HG03159 (cell line): Measurements from ENCODE around the gene CD79A.
"Not testable (repeated sequence)": the region's sequence is repeated elsewhere in the genome, so short reads cannot be mapped to it uniquely, and the experiment has no call there.

Experiments
- ATAC-seq: cut with Tn5 transposase; IDR thresholded peaks from one replicate; pipeline ENCODE4 v1.9.1; 2021; ENCODE audit warnings: mild to moderate bottlenecking, moderate library complexity; ENCODE audit not compliant: unreplicated experiment

Gene CD79A

DNA sequence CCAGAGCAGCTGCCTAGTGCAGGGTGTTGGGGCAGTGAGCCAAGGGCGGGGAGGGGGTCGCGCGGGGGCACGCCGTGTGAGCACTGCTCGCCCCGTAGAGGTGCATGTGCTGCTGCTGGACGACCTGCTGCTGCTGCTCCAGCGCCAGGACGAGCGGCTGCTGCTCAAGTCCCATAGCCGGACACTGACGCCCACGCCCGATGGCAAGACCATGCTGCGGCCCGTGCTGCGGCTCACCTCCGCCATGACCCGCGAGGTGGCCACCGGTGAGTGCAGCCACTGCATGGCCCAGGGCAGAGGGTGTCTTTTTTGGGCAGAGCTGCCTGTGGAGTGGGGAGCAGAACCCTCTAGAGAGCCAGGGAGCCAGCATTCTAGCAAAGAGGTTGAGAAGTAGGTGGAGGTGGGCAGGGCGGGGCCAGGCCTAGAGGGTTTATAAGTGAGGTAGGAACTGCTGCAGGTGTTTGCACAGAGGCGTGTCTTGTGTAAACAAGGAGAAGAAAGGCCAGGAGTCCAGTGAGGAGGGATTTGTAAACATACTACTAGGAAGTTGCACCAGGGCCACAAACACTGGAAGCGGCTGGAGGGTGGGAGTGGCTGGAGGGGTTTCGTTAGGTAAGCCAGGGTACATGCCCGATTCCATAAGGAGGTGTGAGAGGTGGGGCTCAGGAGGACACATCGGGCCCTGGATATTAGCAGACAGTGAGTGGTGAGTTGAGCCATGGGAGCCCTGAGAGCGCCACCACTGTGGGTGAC, 27.2 kb downstream of the CD79A start:
- ATAC-seq: no peak

GRCh38 chr19:41905273-41906002, 28.4 kb downstream of the CD79A start:
- no peak for ATAC-seq

DNA sequence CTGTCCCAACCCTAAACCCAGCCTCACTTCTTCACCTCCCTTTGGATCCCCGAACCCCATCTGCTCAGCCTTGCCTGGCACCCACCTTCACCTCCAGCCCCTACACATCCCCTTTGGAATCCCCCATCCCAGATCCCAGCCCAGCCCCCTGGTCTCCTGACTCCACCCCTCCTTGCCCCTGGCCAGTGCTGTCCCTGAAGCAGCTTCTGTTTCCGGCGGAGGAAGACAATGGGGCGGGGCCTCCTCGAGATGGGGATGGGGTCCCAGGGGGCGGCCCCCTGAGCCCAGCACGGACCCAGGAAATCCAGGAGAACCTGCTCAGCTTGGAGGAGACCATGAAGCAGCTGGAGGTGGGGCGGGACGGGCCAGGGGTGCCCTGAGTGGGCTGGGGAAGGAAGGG, 29.2 kb downstream of the CD79A start:
- no peak for ATAC-seq

GRCh38 chr19:41906916-41907680, 30.0 kb downstream of the CD79A start:
- no peak for ATAC-seq

GRCh38 chr19:41907994-41908615, 31.0 kb downstream of the CD79A start:
- ATAC-seq: no peak

GRCh38 chr19:41908724-41909464, 31.8 kb downstream of the CD79A start:
- ATAC-seq: no peak

DNA sequence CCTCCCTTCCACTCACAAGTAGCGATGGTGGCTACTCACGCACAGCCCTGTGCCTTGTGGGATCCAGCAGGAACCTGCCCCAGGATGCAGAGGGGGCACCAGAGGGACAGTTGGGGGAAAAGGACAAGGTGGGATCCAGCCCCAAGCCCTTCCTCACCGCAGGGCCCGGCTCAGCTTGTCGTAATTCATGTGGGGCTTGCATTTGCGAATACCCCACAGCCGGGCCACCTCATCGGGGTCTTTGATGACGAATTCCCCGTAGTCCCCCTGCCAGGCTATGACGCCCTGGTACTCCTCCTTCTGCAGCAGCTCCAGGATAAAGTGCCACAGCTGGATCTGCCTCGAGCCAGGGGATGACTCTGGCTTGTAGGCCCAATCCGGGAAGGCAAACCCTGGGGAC, 32.6 kb downstream of the CD79A start:
- no peak for ATAC-seq

GRCh38 chr19:41910240-41910991, 33.3 kb downstream of the CD79A start:
- ATAC-seq: no peak

DNA sequence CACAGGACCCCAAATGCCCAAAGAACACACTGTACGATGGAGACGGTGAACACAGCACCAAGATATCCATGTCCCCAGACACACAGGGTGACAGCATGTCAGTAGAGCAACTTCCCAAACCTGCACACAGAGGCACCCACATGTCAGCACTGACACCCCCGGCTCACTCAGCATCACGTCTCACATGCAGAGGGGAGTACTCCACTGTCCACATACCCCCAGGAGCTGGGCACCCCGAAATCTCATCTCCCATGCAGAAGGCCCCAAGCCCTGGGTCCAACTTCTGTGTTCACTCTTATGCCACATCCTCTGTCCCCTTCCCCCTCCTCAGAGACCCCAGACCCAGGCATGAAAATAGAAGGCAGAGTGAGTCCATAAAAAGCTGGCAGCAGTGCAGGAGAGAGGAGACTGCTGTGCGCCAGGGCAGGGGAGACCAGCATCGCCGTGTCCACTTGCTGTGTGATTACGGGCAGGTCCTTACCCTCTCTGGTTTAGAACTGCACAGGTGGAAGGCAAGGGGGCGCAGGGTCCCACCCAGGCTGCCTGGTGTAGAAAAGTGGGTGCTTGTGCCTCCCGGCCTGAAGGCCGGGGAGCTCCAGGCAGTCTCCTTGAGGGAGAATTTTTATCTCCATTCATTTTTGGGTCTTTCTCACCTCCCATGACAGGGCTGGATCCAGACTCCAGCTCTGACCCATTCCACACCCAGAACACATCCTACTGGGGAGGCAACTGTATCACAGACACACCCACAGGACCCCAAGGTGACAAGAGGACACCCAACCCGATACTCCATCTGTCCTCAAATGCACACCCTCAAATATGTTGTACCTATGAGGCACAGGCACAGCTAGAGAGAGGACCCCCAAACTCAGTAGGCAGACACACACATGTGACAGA, 34.2 kb downstream of the CD79A start:
- ATAC-seq: no peak

DNA sequence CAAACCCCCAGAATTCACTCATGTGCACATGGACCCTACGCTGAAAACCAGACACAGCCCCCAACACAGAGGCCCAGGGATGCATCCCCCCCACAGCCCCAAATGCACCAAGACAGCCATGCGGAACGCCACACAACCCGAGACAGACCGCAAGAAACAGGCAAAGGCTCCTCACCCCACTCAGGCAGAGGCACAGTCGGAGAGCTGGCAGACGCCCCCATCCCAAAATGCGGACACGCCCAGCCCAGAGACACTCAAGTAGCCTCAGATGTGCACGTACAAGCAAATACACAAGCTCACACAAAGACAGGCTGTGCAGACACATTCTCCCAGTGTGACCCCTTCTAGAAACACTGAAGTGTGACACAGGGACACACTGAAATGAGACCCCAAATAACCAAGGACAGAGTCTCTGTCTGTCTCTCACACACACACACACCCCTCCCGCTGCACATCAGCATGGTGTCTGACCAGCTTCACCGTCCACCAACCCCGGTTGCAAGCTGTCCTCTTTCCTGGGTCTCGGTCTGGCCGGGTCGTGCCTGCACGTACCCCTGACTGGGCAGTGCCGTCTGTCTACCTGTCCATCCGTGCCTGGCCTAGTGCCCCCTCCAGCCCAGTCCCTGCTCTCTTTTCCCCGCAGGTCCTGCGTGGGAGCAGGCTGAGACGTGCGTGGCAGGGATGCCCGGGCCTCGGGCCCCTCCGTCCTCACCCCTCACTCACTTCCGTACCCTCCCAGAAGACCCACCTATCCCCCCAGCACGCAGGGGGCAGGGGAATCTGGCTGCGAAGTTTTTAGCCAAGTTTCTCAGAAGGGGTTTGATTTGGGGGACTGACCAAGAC, 35.0 kb downstream of the CD79A start:
- no peak for ATAC-seq

DNA sequence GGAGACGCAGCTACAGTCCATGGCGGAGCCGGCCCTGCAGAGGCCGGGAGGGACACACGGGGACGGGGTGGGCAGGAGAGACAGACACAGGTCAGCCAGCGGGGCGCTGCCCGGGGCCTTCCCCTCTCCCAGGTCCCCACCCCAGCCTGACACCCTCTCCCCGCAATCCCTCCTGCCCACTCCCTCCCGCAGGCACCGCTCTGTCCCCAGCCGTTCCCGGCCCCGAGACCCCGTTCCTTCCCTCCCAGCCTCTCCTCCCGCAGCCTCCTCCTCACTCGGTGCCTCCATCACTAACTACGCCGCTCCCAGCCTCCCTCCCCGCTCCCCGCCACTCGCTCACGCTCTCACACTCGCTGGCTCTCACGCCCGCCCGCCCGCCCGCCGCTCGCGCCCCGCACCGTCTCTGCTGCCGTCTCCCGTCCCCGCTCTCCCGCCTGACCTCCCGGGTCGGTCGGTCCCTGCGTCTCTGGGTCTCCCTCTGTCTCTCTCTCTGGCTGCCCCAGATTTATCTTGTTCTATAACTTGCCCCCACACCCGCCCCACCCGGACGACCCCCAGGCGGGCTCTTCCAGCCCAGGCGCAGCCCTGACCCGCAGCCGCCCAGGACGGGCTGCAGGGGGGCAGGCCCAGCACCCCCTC, 35.9 kb downstream of the CD79A start:
- no peak for ATAC-seq

DNA sequence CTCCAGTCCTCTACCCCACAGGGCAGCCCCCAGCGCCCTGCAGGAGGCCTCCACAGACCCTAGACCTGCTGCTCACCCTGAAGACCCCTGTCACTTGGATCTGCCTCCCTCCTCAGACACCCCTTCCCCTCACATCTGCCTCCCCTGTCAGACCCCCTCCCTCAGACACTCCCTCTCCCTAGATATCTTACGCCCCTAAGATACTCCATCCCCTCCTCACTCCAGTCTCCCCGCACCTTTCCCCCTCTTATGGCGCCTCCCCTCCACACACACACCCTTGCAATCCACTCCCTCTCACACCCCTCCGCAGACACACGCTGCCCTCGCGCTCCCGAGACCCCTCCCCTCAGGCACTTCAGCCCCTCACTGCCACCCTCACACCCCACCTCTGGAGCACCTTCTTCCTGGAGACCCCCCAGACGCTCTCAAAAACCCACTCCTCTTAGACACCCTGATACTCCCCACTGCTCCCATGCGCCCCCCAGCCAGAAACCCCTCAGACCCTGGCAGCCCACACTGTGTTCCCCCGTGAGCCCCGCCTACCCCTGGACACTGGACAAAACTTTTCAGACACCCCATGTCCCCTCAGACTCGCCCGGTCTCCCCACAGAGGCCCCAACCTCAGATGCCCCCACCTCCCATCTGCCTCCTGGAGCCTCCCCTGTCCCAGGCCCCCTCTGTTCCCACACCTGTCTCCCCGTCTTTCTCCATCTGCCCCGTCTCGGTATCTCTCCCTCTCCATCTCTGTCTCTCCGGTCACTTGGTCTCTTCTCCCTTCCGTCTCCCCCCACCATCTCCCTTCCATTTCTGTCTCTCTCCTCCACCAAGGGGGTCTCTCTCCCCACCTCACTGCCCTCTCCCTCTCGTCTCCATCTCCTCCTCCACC, 36.7 kb downstream of the CD79A start:
- no peak for ATAC-seq

DNA sequence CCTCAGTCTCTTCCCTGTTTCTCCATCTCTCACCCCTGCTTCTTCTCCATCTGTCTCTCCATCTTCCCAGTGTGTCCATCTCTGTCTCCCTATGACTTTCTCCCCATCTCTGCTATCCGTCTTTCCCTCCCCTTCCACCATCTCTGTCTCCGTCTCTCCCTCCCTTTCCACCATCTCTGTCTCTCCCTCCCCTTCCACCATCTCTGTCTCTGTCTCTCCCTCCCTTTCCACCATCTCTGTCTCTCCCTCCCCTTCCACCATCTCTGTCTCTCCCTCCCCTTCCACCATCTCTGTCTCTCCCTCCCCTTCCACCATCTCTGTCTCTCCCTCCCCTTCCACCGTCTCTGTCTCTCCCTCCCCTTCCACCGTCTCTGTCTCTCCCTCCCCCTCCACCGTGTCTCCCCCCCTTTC, 37.4 kb downstream of the CD79A start:
- ATAC-seq: not testable (repeated sequence)

DNA sequence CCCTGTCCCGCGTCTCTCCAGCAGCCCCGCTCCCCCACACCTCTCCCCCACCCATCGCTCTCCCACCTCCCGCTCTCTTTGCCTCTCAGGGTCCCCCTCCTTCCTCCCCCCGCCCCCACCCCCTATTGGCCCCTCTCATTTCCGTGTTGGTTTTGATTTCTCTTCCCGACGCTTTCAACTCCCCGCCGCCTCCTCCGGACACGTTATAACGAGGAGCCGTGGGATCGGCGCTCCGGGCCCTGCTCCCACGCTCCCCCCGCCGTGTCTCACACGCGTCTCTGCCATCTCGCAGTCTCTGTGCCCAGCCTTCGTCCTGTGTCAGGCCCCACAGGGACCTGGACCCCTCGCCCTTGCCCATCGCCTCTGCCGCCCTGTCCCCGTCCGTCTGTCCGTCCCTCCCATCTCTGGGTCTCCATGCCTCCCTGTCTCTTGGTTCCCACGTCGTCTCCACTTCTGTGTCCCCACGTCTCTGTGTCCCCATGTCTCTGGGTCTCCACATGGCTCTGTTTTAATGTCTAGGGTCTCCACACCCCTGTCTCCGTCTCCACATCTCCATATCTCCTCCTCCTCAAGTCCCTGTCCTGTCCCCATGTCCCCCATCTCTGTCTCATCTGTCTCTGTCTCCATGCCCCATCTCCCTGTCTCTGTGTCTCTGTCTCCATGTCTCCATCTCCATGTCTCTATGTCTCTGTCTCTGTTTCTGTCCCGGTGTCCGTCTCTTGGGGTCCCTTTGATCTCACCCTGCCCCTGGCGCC, 38.1 kb downstream of the CD79A start:
- ATAC-seq: no peak

DNA sequence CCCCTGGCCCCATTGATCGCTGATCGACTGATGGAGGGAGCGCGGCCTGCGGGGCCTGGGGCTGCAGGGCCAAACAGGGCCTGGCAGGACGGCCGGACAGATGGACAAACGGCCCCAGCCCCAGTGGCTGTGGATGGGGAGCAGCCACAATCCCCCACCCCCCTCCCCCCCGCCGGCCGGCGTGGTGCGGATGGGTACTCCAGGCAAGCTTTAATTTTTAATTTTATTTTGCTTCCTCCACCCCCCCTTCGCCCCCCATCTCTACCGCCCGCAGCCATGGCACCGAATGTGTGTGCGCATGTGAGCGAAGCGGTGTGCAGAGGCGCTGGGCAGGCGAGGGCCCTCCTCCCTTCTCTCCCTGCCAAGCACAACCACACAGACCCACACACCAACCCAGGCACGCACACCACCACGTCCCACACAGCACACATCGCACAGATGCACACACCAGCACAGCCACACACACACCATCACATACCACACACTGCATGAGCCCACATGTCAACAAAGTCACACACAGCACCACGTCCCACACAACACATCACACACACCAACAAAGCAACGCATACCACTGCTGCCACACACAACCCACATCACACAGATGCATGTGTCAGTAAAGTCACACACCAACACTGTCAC, 38.8 kb downstream of the CD79A start:
- no peak for ATAC-seq
